GM21737 (cell line): ENCODE measurements around the gene ZNF497.
"Not testable (repeated sequence)": the region's sequence is repeated elsewhere in the genome, so short reads cannot be mapped to it uniquely, and the experiment has no call there.

ENCODE experiments used
- ATAC-seq: cut with Tn5 transposase; IDR thresholded peaks from one replicate; pipeline ENCODE4 v1.9.1; 2021; ENCODE audit warnings: mild to moderate bottlenecking, moderate library complexity; ENCODE audit not compliant: unreplicated experiment

The ZNF497 gene

DNA sequence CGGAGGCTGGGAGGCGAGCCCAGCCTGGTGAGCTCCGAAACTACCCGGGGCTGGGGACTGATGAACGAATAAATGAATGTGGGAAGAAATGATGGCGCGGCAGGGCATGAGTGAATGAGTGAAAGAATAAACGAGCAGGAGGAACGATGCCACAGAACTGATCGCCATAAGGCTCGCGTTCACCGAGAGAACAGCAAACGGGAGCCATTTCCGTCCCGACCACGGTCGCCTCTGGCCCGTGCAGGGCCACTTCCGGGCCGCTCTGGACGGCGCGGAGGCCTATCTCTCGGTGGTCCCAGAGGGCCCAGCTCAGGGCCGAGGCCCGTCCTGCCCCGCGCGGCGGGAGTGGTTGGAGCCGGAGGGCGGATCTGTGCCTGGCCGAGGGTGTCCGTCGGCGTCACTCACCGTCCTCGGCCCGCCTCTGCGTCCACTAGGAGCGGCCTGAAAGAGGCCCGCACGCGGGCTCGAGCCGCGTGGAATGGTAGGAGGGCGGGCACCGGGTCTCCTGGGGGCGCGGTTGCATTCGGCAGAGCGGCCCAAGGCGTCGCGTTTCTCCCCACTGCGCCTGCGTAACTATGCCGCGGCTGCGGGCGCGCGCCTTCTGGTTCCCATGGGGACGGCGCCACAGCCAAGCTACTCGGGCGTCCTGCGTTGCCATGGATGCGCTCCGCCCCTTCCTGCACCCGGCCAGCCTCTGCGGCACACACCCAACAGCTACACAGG is at the start of gene ZNF497:
Gene ZNF497 (minus strand): TSS at position 480 of the 723 bp plus-strand sequence. CDS start 5,116 bp downstream, outside the sequence.
- peak; percentile 78 for ATAC-seq

GRCh38 chr19:58409010-58409790 is 46.6 kb upstream of the ZNF497 start:
- peak; percentile 18 for ATAC-seq

GRCh38 chr19:58408152-58409009 is 45.8 kb upstream of the ZNF497 start, which contains the start of gene ZNF584:
Gene ZNF584 (plus strand): TSS chr19:58408649. CDS start chr19:58409148, 499 bp downstream.
- ATAC-seq, result peak; percentile 90

DNA sequence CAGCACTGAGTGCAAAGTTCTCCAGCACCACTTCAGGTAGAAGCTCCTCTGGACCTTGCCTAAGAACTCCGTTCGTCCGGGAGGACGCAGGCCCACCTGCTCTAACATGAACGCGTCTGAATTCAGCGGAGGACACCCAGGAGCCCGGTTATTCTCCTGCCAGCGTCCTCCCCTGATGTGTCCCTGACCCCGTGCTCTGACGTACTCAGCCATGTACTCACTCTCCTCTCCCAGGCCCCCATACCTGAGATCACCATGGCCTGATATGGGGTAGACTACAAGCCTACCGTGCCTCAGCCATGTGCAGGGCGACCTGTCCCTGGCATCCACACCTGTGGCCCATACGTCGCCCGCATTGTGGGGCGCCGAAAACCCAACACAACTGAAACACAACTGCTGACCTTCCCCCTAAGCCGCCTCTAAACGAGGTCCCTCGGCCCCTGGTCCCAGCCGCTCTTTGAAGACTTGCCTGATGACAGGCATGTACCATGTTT is 45.2 kb upstream of the ZNF497 start:
- no peak for ATAC-seq

DNA sequence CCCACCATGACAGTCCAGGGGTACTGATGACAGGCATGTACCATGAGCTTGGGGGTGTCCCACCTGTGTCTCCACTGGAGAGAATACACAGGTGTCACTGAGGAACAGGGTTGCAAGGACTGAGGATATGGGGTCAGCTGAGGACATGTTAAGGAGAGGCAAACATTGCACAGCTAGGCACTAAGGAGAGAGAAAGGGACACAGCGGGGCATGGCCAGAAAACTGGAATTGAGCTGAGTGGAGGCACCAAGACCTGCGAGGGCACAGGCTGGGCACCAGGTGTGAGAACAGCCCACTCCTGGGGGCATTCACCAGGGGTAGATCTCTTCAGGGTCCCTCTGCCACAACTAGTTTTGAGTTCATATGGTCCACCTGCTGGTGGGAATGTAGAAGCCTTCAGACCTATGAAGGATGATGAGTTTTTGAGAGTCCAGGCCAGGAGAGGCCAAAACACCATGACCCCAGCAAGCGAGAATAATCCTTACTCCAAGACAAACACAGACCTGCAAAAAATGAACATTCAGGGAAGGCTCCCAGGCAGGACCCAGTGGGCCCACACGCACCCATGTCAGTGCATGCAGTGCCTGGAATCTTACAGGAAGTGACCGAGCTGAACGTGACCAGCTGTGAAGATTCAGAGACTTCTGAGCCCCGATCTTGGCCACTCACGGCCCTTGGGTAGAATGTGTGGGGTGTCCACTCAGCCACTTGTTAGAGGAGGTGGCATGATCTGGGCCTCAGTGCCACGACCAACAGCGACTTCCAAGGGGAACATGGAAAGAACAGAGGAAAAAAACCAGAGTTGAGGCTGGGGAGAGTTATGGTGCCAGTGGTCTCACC is 44.5 kb upstream of the ZNF497 start:
- ATAC-seq, result no peak

DNA sequence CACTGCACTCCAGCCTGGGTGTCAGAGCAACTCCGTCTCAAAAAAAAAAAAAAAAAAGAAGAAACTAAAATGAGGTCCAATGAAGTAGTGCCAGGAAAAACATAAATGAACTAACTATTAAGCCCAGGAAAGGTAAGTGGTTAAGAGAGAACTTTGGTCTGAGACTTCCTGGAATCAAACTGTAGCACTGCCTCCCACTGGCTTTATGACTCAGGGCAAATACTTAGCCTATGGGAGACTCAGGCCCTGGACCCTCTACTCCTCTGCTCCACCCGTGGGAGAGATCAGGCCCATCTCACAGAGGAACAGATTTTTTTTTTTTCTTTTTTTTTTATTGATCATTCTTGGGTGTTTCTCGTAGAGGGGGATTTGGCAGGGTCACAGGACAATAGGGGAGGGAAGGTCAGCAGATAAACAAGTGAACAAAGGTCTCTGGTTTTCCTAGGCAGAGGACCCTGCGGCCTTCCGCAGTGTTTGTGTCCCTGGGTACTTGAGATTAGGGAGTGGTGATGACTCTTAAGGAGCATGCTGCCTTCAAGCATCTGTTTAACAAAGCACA is 41.4 kb upstream of the ZNF497 start:
- not testable (repeated sequence) for ATAC-seq

DNA sequence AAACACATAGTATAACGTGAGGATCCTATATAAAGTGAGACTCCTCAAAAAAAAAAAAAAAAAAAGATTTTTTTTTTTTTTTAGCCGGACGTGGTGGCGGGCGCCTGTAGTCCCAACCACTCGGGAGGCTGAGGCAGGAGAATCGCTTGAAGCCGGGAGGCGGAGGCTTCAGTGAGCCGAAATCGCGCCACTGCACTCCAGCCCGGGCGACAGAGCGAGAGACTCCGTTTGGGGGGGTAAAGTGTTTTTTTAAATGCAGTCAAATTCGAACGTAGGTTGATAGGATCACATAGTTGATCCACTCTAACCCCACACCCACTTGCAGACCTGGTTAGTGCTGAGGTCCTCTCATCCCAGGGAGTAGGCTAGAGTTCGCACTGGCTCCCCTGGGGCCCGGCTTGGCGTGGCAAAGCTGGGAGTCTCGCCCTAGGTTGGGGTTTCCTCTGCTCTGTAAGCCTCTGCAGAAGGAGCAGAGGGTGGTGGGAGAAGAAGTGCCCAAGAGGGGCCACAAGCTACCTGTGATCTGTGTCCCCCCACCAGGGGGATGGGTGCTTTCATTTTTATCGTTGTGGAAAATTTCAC is 39.4 kb upstream of the ZNF497 start:
- no peak for ATAC-seq

DNA sequence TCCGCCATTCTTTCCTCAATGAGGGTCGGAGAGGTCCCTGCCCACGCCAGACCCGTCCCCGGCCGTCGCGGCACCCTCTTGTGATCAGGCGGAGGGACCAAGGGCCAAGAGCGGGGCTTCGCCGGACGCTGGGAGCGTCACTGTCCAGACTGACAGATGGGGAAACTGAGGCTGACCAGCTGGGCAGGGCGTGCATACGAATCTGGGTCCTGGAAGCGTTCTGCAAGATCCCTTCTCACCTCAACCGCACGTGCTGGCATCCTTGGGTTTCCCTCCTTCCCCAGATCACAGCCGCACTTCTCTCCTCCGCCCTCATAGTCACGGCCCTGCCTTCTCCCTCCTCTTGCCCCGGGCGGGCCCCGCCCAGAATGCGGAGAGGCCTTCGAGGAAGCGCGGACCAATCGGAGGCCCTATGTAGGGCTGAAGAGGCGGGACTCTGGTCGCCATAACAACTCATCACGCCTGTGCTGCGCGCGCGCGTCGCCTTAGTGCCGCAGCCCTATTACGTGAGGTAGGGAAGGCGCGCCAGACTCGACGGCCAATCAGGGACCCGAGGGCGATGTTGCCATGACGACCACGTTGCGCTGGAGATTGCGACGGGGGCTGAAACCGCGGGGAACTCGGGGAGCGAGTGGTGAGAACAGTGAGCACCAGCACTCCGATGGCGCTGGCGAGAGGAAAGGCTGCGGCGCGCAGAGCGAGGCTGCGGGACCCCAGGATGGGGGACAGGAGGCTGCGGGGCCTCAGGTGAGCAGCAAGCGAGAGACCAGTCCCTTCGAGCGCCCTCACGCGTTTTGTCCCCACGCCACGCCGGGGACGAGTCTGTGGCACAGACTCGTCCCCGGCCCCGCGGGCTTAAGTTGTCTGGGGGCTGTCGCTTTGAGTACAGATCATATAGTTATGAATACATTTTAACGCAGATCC is 38.6 kb upstream of the ZNF497 start:
- peak; percentile 96 for ATAC-seq

DNA sequence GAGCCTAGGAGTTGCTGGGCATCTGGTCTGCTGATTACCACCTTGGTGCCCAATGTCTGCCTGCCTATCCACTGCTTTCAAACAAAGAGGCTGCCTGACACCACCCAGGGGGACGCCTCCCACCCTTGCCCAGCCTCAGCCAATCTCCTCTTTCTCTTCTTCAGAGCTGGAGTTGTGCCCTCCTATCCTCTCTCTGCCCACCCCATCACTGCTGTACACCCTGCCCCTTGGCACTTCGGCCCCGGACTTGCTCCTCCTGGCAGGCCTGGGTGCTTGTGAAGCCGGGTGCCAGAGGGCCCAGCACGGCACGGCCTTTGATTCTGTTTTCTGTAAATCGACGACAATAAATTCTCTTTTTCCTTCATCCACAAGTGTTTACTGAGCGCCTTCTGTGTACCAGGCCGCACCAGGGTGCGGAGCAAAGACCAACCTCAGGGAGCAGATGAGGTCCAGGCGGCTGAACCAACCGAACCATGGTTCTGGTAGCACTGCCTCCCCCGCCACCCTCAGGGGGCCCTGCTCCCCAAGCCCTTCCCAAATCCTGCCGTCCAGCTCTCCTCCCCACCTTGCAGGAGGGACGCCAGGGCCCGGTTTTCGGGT is 37.9 kb upstream of the ZNF497 start:
- no peak for ATAC-seq

GRCh38 chr19:58399903-58400302 is 37.4 kb upstream of the ZNF497 start:
- no peak for ATAC-seq

GRCh38 chr19:58398545-58398944 is 36.0 kb upstream of the ZNF497 start:
- ATAC-seq, result no peak

- ATAC-seq, result no peak
Measured at GRCh38 chr19:58398087-58398486, 35.5 kb upstream of the ZNF497 start.

- ATAC-seq, result no peak
Measured at GRCh38 chr19:58397533-58398037, 35.0 kb upstream of the ZNF497 start.

DNA sequence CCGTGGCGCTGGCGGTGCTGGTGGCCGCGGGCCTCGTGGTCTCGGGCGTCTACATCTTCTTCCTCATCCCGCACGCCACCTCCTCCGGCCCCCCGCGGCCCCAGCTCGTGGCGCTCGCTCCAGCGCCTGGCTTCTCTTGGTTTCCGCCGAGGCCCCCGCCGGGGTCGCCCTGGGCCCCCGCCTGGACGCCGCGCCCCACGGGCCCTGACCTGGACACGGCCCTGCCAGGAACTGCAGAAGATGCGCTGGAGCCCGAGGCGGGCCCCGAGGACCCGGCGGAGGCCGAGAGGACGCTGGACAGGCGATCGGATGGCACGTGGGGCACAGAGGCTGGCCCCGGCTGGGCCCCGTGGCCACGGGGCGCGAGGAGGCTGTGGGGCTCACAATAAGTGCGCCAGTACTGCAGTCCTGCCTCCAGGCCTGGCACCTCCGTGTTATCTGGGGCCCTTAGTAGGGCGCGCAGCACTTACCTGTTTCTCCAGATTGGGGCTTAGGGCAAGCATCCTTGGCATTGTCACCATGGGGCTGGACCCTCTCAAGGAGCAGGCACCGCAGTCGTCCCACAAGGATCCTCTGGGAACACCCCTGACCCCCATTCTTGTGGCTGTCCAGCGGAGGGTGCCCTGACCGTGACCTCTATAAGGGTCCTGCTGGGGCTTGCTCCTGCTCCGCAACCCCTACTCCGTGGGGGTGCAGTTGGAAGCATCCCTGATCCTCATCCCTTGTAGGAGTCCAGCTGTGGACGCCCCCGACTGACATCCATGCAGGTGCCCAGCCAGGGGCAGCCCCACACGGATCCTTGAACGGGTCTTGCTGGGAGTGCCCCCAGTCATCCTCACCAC is 34.4 kb upstream of the ZNF497 start:
- ATAC-seq, result no peak

GRCh38 chr19:58395979-58396627 is 33.6 kb upstream of the ZNF497 start:
- ATAC-seq, result no peak

DNA sequence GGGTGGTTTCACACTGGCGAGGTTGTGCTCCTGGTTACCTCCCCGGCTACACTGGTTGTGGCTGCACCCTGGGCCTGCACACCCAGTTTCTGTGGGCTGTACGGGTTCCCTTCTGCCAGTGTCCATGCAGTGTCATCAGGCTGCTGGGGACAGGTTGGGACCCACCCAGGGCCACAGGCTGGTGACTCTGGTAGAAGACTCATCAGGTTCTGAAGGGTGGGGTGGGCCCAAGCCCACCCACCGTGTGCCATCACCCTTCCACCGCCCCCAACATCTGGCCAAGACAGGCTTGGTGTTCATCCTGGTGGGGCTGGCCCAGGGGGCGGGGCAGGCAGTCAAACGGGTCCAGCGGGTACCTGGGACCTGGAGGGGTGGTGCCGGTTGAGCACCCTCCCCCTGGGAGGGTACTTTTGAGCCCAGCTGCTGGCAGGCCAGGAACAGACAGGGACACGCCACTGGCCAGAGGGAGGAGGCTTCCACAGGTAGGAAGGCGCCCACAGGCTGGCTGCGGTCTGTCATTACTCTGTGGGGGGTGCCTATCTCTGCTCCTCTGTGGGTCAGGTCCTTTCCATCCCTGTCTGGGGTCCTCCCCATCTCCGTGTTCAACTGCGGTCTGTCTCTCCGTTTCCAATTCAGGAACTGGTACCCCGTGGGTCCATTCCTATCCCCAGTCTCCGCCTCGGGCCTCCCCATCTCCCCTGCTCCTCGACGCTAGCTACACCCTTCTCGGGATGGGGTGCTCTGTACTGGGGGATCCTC is 32.8 kb upstream of the ZNF497 start, which contains the start of gene RNF225:
Gene RNF225 (plus strand): TSS at position 437 of the 759 bp plus-strand sequence. CDS start 434 bp downstream, outside the sequence.
- ATAC-seq, result no peak
